A673 (cell line): ENCODE measurements around the gene PYROXD2. TPM values are rescaled to one million over a fixed set of nuclear protein-coding genes. Genes with fewer than 3 reads are reported as not detected.

Experiments
- BruUV-seq: library from RNA; stranded (reverse); fragments of 400-500 nt; replicated peaks from 2 replicates; lab custom pipeline; 2021; lab: Mats Ljungman, UMichigan
- CTCF ChIA-PET: fragments of 300-600 bp; sonication (Branson Sonifier 250); formaldehyde crosslinking; loops from one replicate; lab custom pipeline; 2022; ENCODE audit warnings: antibody characterized with exemption; lab: Charles Lee
- POLR2A ChIA-PET: fragments of 300-600 bp; sonication (Branson Sonifier 250); formaldehyde crosslinking; loops from one replicate; lab custom pipeline; 2022; ENCODE audit warnings: antibody characterized with exemption; ENCODE audit not compliant: low non-redundant PET; lab: Charles Lee
- DNase-seq: peaks from one replicate; pipeline ENCODE4 v3.0.0-alpha.2; 2015; ENCODE audit warnings: low spot score
- H3K27ac ChIP-seq: fragments of 200-600 bp; sonication (generic); 2 replicates; pipeline ENCODE4 v1.5.1; 2016; ENCODE audit warnings: mixed run types, low read depth, mild to moderate bottlenecking, mixed read lengths, antibody characterized with exemption, low read length; ENCODE audit not compliant: poor library complexity, severe bottlenecking
- H3K27me3 ChIP-seq: fragments of 200-600 bp; sonication (generic); replicated peaks from 2 replicates; pipeline ENCODE4 v1.6.1; 2017; ENCODE audit warnings: mixed run types, low read depth, mild to moderate bottlenecking, mixed read lengths, antibody characterized with exemption, low read length; ENCODE audit not compliant: insufficient read depth, poor library complexity
- H3K36me3 ChIP-seq: fragments of 200-600 bp; sonication (generic); 2 replicates; pipeline ENCODE4 v1.6.1; 2016; ENCODE audit warnings: mixed run types, mild to moderate bottlenecking, mixed read lengths, antibody characterized with exemption, low read length; ENCODE audit not compliant: insufficient read depth, poor library complexity, severe bottlenecking
- H3K4me1 ChIP-seq: fragments of 200-600 bp; sonication (generic); 2 replicates; pipeline ENCODE4 v1.6.1; 2017; ENCODE audit warnings: mixed run types, mild to moderate bottlenecking, mixed read lengths, antibody characterized with exemption, low read length; ENCODE audit not compliant: insufficient read depth, poor library complexity, severe bottlenecking
- H3K4me3 ChIP-seq: fragments of 200-600 bp; sonication (generic); 2 replicates; pipeline ENCODE4 v1.5.1; 2016; ENCODE audit warnings: low read depth, mixed run types, mild to moderate bottlenecking, mixed read lengths, low read length; ENCODE audit not compliant: poor library complexity, severe bottlenecking
- H3K9me3 ChIP-seq: fragments of 200-600 bp; sonication (generic); 2 replicates; pipeline ENCODE4 v1.6.1; 2016; ENCODE audit warnings: mixed run types, low read depth, mild to moderate bottlenecking, mixed read lengths, antibody characterized with exemption, low read length; ENCODE audit not compliant: poor library complexity, severe bottlenecking
- CTCF ChIP-seq: fragments of 300-800, 200-600 bp; sonication (generic); conservative IDR thresholded peaks from 2 replicates; pipeline ENCODE4 v1.5.1; 2017; ENCODE audit warnings: low read depth, mild to moderate bottlenecking, antibody characterized with exemption, low read length, moderate library complexity, mixed read lengths
- EZH2 ChIP-seq: fragments of 200-600 bp; sonication (generic); IDR thresholded peaks from 2 replicates; pipeline ENCODE4 v1.6.1; 2017; ENCODE audit warnings: borderline replicate concordance, low read depth, mild to moderate bottlenecking, mixed read lengths, antibody characterized with exemption, low read length; ENCODE audit not compliant: poor library complexity, severe bottlenecking
- intact Hi-C: fragments of 100-400 bp; cut with micrococcal nuclease; formaldehyde crosslinking; loops from one replicate; pipeline ENCODE4 v1.10.0; 2022; ENCODE audit not compliant: unreplicated experiment
- total RNA-seq: library from RNA; stranded (reverse); gene quantifications from 2 replicates; pipeline ENCODE4 v1.2.3, GENCODE V29; 2021

Gene PYROXD2
- total RNA-seq, 1 experiment from 2014 or later = 4.0 TPM

GRCh38 chr10:98400482-98400881 is 14.5 kb downstream of the PYROXD2 start:
- no peak overlapping the region for H3K4me3 ChIP-seq
- DNase-seq = no peak
- POLR2A ChIA-PET = no interaction called here
- H3K27me3 ChIP-seq = no peaks in the 10 kb centered on the region
- TF ChIP-seq CTCF (no peak), EZH2 (no peak)
- intact Hi-C loops = loop anchor here (10.0 kb wide), 1 partner anchor 56 kb away; no protein-coding TSS in a partner anchor
- no peaks in the 10 kb centered on the region for H3K36me3 ChIP-seq
- H3K9me3 ChIP-seq = no peaks in the 10 kb centered on the region
- H3K27ac ChIP-seq = no peak overlapping the region
- H3K4me1 ChIP-seq = peaks cover 7% of the 10 kb centered on the region
- CTCF ChIA-PET = no interaction called here
- no TSS peak for BruUV-seq

GRCh38 chr10:98399784-98400183 is 15.2 kb downstream of the PYROXD2 start:
- BruUV-seq = no TSS peak
- Histone ChIP-seq H3K4me1 (peaks cover 7% of the 10 kb centered on the region), H3K27me3 (no peaks in the 10 kb centered on the region), H3K36me3 (no peaks in the 10 kb centered on the region), H3K4me3 (no peak overlapping the region), H3K27ac (no peak overlapping the region), H3K9me3 (no peaks in the 10 kb centered on the region)
- TF ChIP-seq CTCF (no peak), EZH2 (no peak)
- CTCF ChIA-PET = no interaction called here
- POLR2A ChIA-PET = no interaction called here
- intact Hi-C loops = loop anchor here (10.0 kb wide), 1 partner anchor 55 kb away; no protein-coding TSS in a partner anchor
- no peak for DNase-seq

GRCh38 chr10:98397089-98397600 is 17.8 kb downstream of the PYROXD2 start:
- POLR2A ChIA-PET = no interaction called here
- TF ChIP-seq CTCF (no peak), EZH2 (no peak)

More at GRCh38 chr10:98397089-98397600, 17.8 kb downstream of the PYROXD2 start:
- no peak overlapping the region for H3K4me3 ChIP-seq
- no peak for DNase-seq
- H3K9me3 ChIP-seq = no peaks in the 10 kb centered on the region
- no TSS peak for BruUV-seq
- intact Hi-C loops = no loop called here
- H3K36me3 ChIP-seq = no peaks in the 10 kb centered on the region
- no peaks in the 10 kb centered on the region for H3K27me3 ChIP-seq
- H3K27ac ChIP-seq = no peak overlapping the region
- CTCF ChIA-PET = no interaction called here
- no peaks in the 10 kb centered on the region for H3K4me1 ChIP-seq
